OCI-M2 (cell line): ENCODE data around the gene FLT1.

Experiments used
- DNase-seq: peaks from one replicate; lab custom pipeline; 2025; ENCODE audit not compliant: unreplicated experiment; lab: John Stamatoyannopoulos, UW

The FLT1 gene

GRCh38 chr13:28324181-28324789 lies 170.6 kb downstream of the FLT1 start:
- peak; percentile 3 for DNase-seq

GRCh38 chr13:28322256-28322905 lies 172.5 kb downstream of the FLT1 start:
- DNase-seq, result no peak

GRCh38 chr13:28321756-28322155 lies 173.2 kb downstream of the FLT1 start:
- DNase-seq, result no peak

- DNase-seq, result no peak
These were observed 173.9 kb downstream of the FLT1 start for GRCh38 chr13:28320884-28321574.

GRCh38 chr13:28320209-28320608 lies 174.7 kb downstream of the FLT1 start:
- no peak for DNase-seq

GRCh38 chr13:28319528-28319927 lies 175.4 kb downstream of the FLT1 start:
- DNase-seq, result no peak

GRCh38 chr13:28318496-28318895 lies 176.4 kb downstream of the FLT1 start:
- DNase-seq, result no peak

- DNase-seq, result no peak
These were observed 178.1 kb downstream of the FLT1 start for GRCh38 chr13:28316836-28317235.

GRCh38 chr13:28316129-28316528 lies 178.8 kb downstream of the FLT1 start:
- DNase-seq, result no peak

- DNase-seq, result no peak
These were observed 180.0 kb downstream of the FLT1 start for GRCh38 chr13:28314879-28315278.

- no peak for DNase-seq
These were observed 181.3 kb downstream of the FLT1 start for GRCh38 chr13:28313579-28313978.

- no peak for DNase-seq
These were observed 188.6 kb downstream of the FLT1 start for GRCh38 chr13:28306325-28306724.

GRCh38 chr13:28301839-28302238 lies 193.1 kb downstream of the FLT1 start:
- no peak for DNase-seq

- DNase-seq, result no peak
These were observed 195.0 kb downstream of the FLT1 start for GRCh38 chr13:28299916-28300315.

- DNase-seq, result no peak
These were observed 197.6 kb downstream of the FLT1 start for GRCh38 chr13:28297341-28297740.

- DNase-seq, result no peak
These were observed 208.7 kb downstream of the FLT1 start for GRCh38 chr13:28286263-28286662.

- no peak for DNase-seq
These were observed 211.3 kb downstream of the FLT1 start for GRCh38 chr13:28283600-28283999.

GRCh38 chr13:28282451-28282850 lies 212.5 kb downstream of the FLT1 start:
- no peak for DNase-seq

GRCh38 chr13:28273919-28274318 lies 221.0 kb downstream of the FLT1 start:
- no peak for DNase-seq

- DNase-seq, result no peak
These were observed 223.7 kb downstream of the FLT1 start for GRCh38 chr13:28271056-28271840.

- DNase-seq, result no peak
These were observed 226.1 kb downstream of the FLT1 start for GRCh38 chr13:28268800-28269223.

- DNase-seq, result no peak
These were observed 227.4 kb downstream of the FLT1 start for GRCh38 chr13:28267497-28267896.
